PC-9 (cell line): Measurements from ENCODE around the gene SHISA4. TPM values are rescaled to one million over a fixed set of nuclear protein-coding genes. Genes with fewer than 3 reads are reported as not detected.
A peak's percentile ranks its signal among the peaks of the same experiment; 100 is the strongest.
"Not testable (repeated sequence)": the region's sequence is repeated elsewhere in the genome, so short reads cannot be mapped to it uniquely, and the experiment has no call there.

Experiments
- BruUV-seq: library from RNA; stranded (reverse); fragments of 400-500 nt; replicated peaks from 2 replicates; lab custom pipeline; 2021; lab: Mats Ljungman, UMichigan
- CTCF ChIA-PET: fragments of 300-600 bp; sonication (Branson Sonifier 250); formaldehyde crosslinking; loops from one replicate; lab custom pipeline; 2022; ENCODE audit warnings: antibody characterized with exemption; lab: Charles Lee
- POLR2A ChIA-PET: fragments of 300-600 bp; sonication (Branson Sonifier 250); formaldehyde crosslinking; loops from one replicate; lab custom pipeline; 2022; ENCODE audit warnings: antibody characterized with exemption; ENCODE audit not compliant: unreplicated experiment; lab: Charles Lee
- DNase-seq, 2 experiments: peaks; one replicate each; pipeline versions ENCODE4 v3.0.0 to v3.0.0-alpha.2; 2015 to 2022; ENCODE audit warnings: mixed read lengths in 1 of 2
- H2AFZ ChIP-seq: fragments of 200-600 bp; sonication (generic); 2 replicates; pipeline ENCODE4 v1.8.1; 2017; ENCODE audit warnings: antibody characterized with exemption
- H3F3A ChIP-seq: fragments of 200-600 bp; sonication (generic); 2 replicates; pipeline ENCODE4 v1.8.1; 2017; ENCODE audit warnings: antibody characterized with exemption, mild to moderate bottlenecking, low read depth; ENCODE audit not compliant: insufficient read depth
- H3K27ac ChIP-seq: fragments of 200-600 bp; sonication (generic); 2 replicates; pipeline ENCODE4 v1.6.1; 2016; ENCODE audit warnings: mixed run types
- H3K27me3 ChIP-seq: fragments of 200-600 bp; sonication (generic); 2 replicates; pipeline ENCODE4 v1.6.1; 2016; ENCODE audit warnings: low read depth, mixed run types; ENCODE audit not compliant: insufficient read depth
- H3K36me3 ChIP-seq: fragments of 200-600 bp; sonication (generic); 2 replicates; pipeline ENCODE4 v1.6.1; 2016; ENCODE audit warnings: low read depth, mixed run types
- H3K4me1 ChIP-seq: fragments of 200-600 bp; sonication (generic); replicated peaks from 2 replicates; pipeline ENCODE4 v1.6.1; 2016; ENCODE audit warnings: mixed run types; ENCODE audit not compliant: insufficient read depth
- H3K4me2 ChIP-seq: fragments of 200-600 bp; sonication (generic); 2 replicates; pipeline ENCODE4 v1.6.1; 2017; ENCODE audit warnings: mixed run types
- H3K4me3 ChIP-seq: fragments of 200-600 bp; sonication (generic); 2 replicates; pipeline ENCODE4 v1.6.1; 2016; ENCODE audit warnings: mixed run types
- H3K79me2 ChIP-seq: fragments of 200-600 bp; sonication (generic); 2 replicates; pipeline ENCODE4 v1.6.1; 2017; ENCODE audit warnings: low read depth, mixed run types
- H3K9me2 ChIP-seq: fragments of 200-600 bp; sonication (generic); 2 replicates; pipeline ENCODE4 v1.8.1; 2017; ENCODE audit warnings: mild to moderate bottlenecking; ENCODE audit not compliant: insufficient read depth
- H3K9me3 ChIP-seq: fragments of 200-600 bp; sonication (generic); 2 replicates; pipeline ENCODE4 v1.8.1; 2016; ENCODE audit warnings: low read depth; ENCODE audit not compliant: insufficient read depth
- H4K20me1 ChIP-seq: fragments of 200-600 bp; sonication (generic); 2 replicates; pipeline ENCODE4 v1.8.1; 2017; ENCODE audit not compliant: insufficient read depth
- EZH2 ChIP-seq: fragments of 200-600 bp; sonication (generic); IDR thresholded peaks from 2 replicates; pipeline ENCODE4 v1.8.0; 2017; ENCODE audit warnings: antibody characterized with exemption, low read depth
- intact Hi-C: fragments of 100-400 bp; cut with micrococcal nuclease; formaldehyde crosslinking; loops from one replicate; pipeline ENCODE4 v1.10.0; 2022; ENCODE audit not compliant: unreplicated experiment
- total RNA-seq: library from RNA; stranded (reverse); gene quantifications from 2 replicates; pipeline ENCODE4 v1.2.3, GENCODE V29; 2021
- TF ChIP-seq, protein P1 (sequence below): fragments of 200-600 bp; sonication (generic); conservative IDR thresholded peaks from 2 replicates; pipeline ENCODE4 v1.6.1; 2017; ENCODE audit warnings: mixed run types, antibody characterized with exemption, mild to moderate bottlenecking, moderate library complexity

The SHISA4 gene
- total RNA-seq, 1 experiment from 2014 or later = 22.4 TPM

DNA sequence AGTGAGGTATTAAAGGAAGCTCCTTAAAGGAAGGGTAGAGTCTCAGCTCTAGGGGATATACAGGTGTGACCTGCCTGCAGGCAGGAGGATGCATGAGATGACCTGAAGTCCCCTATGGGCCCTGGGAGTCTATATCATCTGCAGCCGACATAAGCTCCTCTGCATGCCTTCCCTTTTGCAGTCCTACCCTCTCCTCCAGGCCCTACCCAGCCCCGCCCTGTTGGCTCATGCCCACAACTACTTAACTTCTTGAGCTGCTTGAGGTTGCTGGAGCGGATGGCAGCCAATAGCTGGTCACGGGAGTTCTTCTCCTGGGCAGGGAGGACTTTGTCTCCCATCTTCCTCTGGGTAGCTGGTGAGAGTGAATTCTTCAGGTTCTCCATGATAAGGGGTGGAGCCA, 10.3 kb downstream of the SHISA4 start:
- CTCF ChIA-PET = interaction anchor here (0.5 kb wide), 1 partner anchor 31 kb away, joined by 4 read pairs; no protein-coding TSS in a partner anchor
- no peaks in the 10 kb centered on the region for H3K9me3 ChIP-seq
- no peak overlapping the region for H3K4me2 ChIP-seq
- H2AFZ ChIP-seq = no peak overlapping the region
- H3K27me3 ChIP-seq = no peaks in the 10 kb centered on the region
- peak in 1 of 2 experiments; percentile 17 for DNase-seq
- no peaks in the 10 kb centered on the region for H4K20me1 ChIP-seq
- no peaks in the 10 kb centered on the region for H3K79me2 ChIP-seq
- POLR2A ChIA-PET = interaction anchor here (0.5 to 0.7 kb wide), 3 partner anchors 18 to 237 kb away, joined by 3 to 4 read pairs (median 3); partner anchors contain the start of gene RNPEP
- TF ChIP-seq EZH2 = no peak
- TF ChIP-seq, protein P1, sequence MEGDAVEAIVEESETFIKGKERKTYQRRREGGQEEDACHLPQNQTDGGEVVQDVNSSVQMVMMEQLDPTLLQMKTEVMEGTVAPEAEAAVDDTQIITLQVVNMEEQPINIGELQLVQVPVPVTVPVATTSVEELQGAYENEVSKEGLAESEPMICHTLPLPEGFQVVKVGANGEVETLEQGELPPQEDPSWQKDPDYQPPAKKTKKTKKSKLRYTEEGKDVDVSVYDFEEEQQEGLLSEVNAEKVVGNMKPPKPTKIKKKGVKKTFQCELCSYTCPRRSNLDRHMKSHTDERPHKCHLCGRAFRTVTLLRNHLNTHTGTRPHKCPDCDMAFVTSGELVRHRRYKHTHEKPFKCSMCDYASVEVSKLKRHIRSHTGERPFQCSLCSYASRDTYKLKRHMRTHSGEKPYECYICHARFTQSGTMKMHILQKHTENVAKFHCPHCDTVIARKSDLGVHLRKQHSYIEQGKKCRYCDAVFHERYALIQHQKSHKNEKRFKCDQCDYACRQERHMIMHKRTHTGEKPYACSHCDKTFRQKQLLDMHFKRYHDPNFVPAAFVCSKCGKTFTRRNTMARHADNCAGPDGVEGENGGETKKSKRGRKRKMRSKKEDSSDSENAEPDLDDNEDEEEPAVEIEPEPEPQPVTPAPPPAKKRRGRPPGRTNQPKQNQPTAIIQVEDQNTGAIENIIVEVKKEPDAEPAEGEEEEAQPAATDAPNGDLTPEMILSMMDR = no peak
- no peaks in the 10 kb centered on the region for H3K9me2 ChIP-seq
- BruUV-seq = no TSS peak
- H3F3A ChIP-seq = peaks cover 27% of the 10 kb centered on the region
- H3K4me3 ChIP-seq = no peak overlapping the region
- no peak overlapping the region for H3K27ac ChIP-seq
- H3K36me3 ChIP-seq = no peaks in the 10 kb centered on the region
- peaks cover 29% of the 10 kb centered on the region for H3K4me1 ChIP-seq
- intact Hi-C loops = no loop called here

DNA sequence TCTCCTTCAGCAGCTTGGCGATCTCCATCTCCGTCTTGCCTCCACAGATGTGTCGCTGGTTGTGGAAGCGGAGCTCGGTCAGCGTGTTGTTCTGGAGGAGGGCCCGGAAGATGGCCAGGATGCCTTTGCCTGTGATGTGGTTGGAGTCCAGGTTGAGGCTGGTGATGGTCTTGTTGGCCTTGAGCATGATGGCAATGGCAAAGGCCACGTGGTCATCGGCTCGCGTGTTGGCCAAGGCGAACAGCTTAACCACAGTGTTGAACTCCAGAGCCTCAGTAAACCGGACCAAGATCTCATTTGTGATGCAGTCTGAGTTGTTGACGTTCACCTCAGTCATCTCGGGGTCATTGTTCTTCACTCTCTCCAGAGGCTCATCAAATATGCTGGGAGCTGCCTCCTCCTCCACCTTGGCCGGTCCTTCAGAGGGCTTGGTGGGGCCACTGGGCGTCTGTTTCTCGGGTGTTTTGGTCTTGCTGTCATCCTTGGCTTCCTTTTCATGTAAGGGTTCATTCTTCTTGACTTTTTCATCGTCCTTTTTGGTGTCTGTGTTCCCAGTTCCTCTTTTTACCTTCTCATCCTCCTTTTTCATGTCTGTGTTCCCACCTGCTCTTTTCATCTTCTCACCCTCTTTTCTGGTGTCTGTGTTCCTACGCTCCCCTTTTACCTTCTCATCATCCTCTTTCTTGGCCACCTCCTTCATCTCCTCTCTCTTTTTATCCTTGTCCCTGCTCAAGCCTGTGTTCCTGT, 11.2 kb downstream of the SHISA4 start:
- Histone ChIP-seq H3K36me3 (no peaks in the 10 kb centered on the region), H3K4me3 (no peak overlapping the region), H3K27me3 (no peaks in the 10 kb centered on the region), H3K4me2 (no peak overlapping the region), H4K20me1 (no peaks in the 10 kb centered on the region), H3K9me2 (no peaks in the 10 kb centered on the region), H3K4me1 (peaks cover 29% of the 10 kb centered on the region), H3F3A (peaks cover 23% of the 10 kb centered on the region), H3K27ac (no peak overlapping the region), H2AFZ (no peak overlapping the region), H3K79me2 (no peaks in the 10 kb centered on the region), H3K9me3 (no peaks in the 10 kb centered on the region)
- ChIA-PET CTCF (no interaction called here), POLR2A (interaction anchor here (0.5 to 0.7 kb wide), 3 partner anchors 17 to 236 kb away, joined by 3 to 4 read pairs (median 3); partner anchors contain the start of gene RNPEP)
- intact Hi-C loops = no loop called here
- TF ChIP-seq, protein P1 = no peak
- no peak for TF ChIP-seq EZH2
- DNase-seq = peak in 1 of 2 experiments; percentile 21
- BruUV-seq = no TSS peak

DNA sequence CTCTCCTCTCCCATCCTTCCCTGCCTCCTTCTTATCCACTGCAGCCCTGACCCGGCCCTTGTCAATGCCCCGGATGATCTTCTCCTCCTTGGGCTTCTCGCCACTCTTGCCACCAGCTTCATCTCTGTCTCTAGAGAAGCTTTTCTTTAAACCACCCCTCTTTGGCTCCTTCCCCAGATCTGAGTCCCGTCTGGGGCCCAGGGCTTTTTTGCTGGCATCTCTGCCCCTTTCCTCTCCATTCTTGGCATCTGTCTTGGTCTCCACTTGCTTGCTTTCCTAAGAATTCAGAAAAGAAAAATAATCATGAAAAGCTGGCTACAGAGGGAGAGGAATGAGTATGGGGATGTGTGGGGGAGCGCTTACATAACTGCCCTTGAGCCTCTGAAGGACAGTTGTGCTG, 11.8 kb downstream of the SHISA4 start:
- Histone ChIP-seq H3K4me3 (no peak overlapping the region), H3K9me2 (no peaks in the 10 kb centered on the region), H3K36me3 (no peaks in the 10 kb centered on the region), H3K4me2 (no peak overlapping the region), H3F3A (peaks cover 21% of the 10 kb centered on the region), H3K27ac (no peak overlapping the region), H3K79me2 (no peaks in the 10 kb centered on the region), H2AFZ (no peak overlapping the region), H4K20me1 (no peaks in the 10 kb centered on the region), H3K4me1 (peaks cover 29% of the 10 kb centered on the region), H3K27me3 (no peaks in the 10 kb centered on the region), H3K9me3 (no peaks in the 10 kb centered on the region)
- CTCF ChIA-PET = no interaction called here
- no peak for DNase-seq
- no TSS peak for BruUV-seq
- POLR2A ChIA-PET = no interaction called here
- intact Hi-C loops = no loop called here
- TF ChIP-seq, protein P1 = no peak
- TF ChIP-seq EZH2 = no peak

DNA sequence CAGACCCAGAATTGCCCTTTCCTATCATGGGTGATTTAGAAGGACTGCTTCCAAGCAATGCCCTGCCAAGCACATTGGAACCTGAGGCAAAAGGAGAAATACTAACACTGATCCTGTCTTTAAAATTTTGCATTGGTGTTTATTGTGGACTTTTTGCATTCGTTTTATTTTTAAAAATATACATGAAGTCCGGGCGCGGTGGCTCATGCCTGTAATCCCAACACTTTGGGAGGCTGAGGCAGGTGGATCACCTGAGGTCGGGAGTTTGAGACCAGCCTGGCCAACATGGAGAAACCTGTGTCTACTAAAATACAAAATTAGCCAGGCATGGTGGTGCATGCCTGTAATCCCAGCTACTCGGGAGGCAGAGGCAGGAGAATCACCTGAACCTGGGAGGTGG, 12.3 kb downstream of the SHISA4 start:
- intact Hi-C loops, POLR2A ChIA-PET: not testable (repeated sequence)

More for the DNA sequence above, 12.3 kb downstream of the SHISA4 start:
- H4K20me1 ChIP-seq, H3K36me3 ChIP-seq, H2AFZ ChIP-seq, H3K27ac ChIP-seq, H3K4me2 ChIP-seq, H3K9me3 ChIP-seq, CTCF ChIA-PET, H3K9me2 ChIP-seq, H3K4me3 ChIP-seq, H3K27me3 ChIP-seq, DNase-seq, BruUV-seq, H3K79me2 ChIP-seq: not testable (repeated sequence)
- H3F3A ChIP-seq = peaks cover 19% of the 10 kb centered on the region
- H3K4me1 ChIP-seq = peaks cover 29% of the 10 kb centered on the region
